K562 (cell line): ENCODE results near the gene PPL. TPM values are rescaled to one million over a fixed set of nuclear protein-coding genes. Genes with fewer than 3 reads are reported as not detected.

Source experiments
- ATAC-seq: fragments of 200-7000 bp; cut with Tn5 transposase; 3 replicates; pipeline ENCODE4 v1.9.1; 2020; ENCODE audit warnings: moderate library complexity
- BruUV-seq: library from RNA; stranded (reverse); fragments of 400-500 nt; replicated peaks from 2 replicates; lab custom pipeline; 2021; lab: Mats Ljungman, UMichigan
- CTCF ChIA-PET: fragments of 300-600 bp; formaldehyde crosslinking; extraction: SDS; loops from one replicate; lab custom pipeline; 2021; ENCODE audit warnings: low intra/inter-chr PET ratio; lab: Yijun Ruan, JAX
- POLR2A ChIA-PET: fragments of 300-600, 350-650 bp; sonication (Branson Sonifier 250); formaldehyde crosslinking; extraction: SDS; loops from one replicate; lab custom pipeline; 2021; ENCODE audit warnings: antibody characterized with exemption, inconsistent platforms; lab: Yijun Ruan, JAX
- DNase-seq, 4 experiments: peaks; one replicate each; pipeline versions ENCODE4 v3.0.0 to v3.0.0-alpha.2; 2011 to 2018; ENCODE audit warnings: low spot score in 3 of 4, mixed read lengths in 3 of 4; ENCODE audit errors: extremely low read depth in 1 of 4
- FAIRE-seq: peaks from 2 replicates; lab custom pipeline; 2011; peaks lifted over from hg19 to GRCh38; lab: Jason Lieb, UNC
- H2AFZ ChIP-seq: 2 replicates; pipeline ENCODE4 v1.6.0; 2011; ENCODE audit warnings: low read depth, low read length, control low read depth, inconsistent platforms
- H3K27ac ChIP-seq: fragments of 200-600 bp; 3 replicates; pipeline ENCODE4 v1.8.0; 2011; ENCODE audit warnings: low read depth, mild to moderate bottlenecking, control low read depth, inconsistent platforms, low read length, moderate library complexity, mixed read lengths; ENCODE audit errors: extremely low read depth
- H3K27me3 ChIP-seq, 2 experiments: fragments of 300-600 bp in 1 of 2; 2 replicates in 1 of 2; 3 replicates in 1 of 2; pipeline versions ENCODE4 v1.6.0 to v1.8.0; 2011; ENCODE audit warnings: inconsistent platforms in 2 of 2, low read length in 2 of 2, mild to moderate bottlenecking in 1 of 2, mixed read lengths in 1 of 2, moderate library complexity in 1 of 2; ENCODE audit not compliant: control insufficient read depth in 2 of 2, insufficient read depth in 2 of 2
- H3K36me3 ChIP-seq: fragments of 300-600 bp; 3 replicates; pipeline ENCODE4 v1.8.0; 2011; ENCODE audit warnings: mild to moderate bottlenecking, low read length, inconsistent platforms; ENCODE audit not compliant: control insufficient read depth, insufficient read depth
- H3K4me1 ChIP-seq, 2 experiments: fragments of 200-600 bp in 1 of 2; replicated peaks in 1 of 2; 2 replicates in 1 of 2; 3 replicates in 1 of 2; pipeline versions ENCODE4 v1.5.1 to v1.8.0; 2011; ENCODE audit warnings: inconsistent platforms in 2 of 2, low read length in 2 of 2, mild to moderate bottlenecking in 1 of 2, mixed read lengths in 1 of 2, moderate library complexity in 1 of 2; ENCODE audit not compliant: control insufficient read depth in 2 of 2, insufficient read depth in 2 of 2
- H3K4me2 ChIP-seq: 2 replicates; pipeline ENCODE4 v1.6.1; 2011; ENCODE audit warnings: low read length, control low read depth, inconsistent platforms, mixed read lengths; ENCODE audit not compliant: insufficient read depth
- H3K4me3 ChIP-seq: fragments of 200-600 bp; sonication (generic), shearing (Covaris generic); 2 replicates; pipeline ENCODE4 v1.5.1; 2016; ENCODE audit warnings: control low read depth, inconsistent platforms
- H3K79me2 ChIP-seq: fragments of 200-600 bp; 3 replicates; pipeline ENCODE4 v1.8.0; 2011; ENCODE audit warnings: low read length, inconsistent platforms; ENCODE audit not compliant: control insufficient read depth, insufficient read depth
- H3K9ac ChIP-seq, 2 experiments: 2 replicates each; pipeline versions ENCODE4 v1.6.0 to v1.6.1; 2011; ENCODE audit warnings: low read depth in 2 of 2, low read length in 2 of 2, control low read depth in 1 of 2, inconsistent platforms in 1 of 2, mild to moderate bottlenecking in 1 of 2, mixed read lengths in 1 of 2; ENCODE audit not compliant: insufficient read depth in 1 of 2
- H3K9me1 ChIP-seq: one replicate; pipeline ENCODE4 v1.6.0; 2011; ENCODE audit warnings: inconsistent platforms, mild to moderate bottlenecking, low read length, moderate library complexity; ENCODE audit not compliant: control insufficient read depth, insufficient read depth
- H3K9me3 ChIP-seq: replicated peaks from 2 replicates; pipeline ENCODE4 v1.5.1; 2011; ENCODE audit warnings: low read depth, low read length, inconsistent platforms; ENCODE audit not compliant: control insufficient read depth, insufficient read depth
- H4K20me1 ChIP-seq: replicated peaks from 2 replicates; pipeline ENCODE4 v1.6.1; 2011; ENCODE audit warnings: low read length, inconsistent platforms, mixed read lengths; ENCODE audit not compliant: control insufficient read depth, insufficient read depth
- ARHGAP35 ChIP-seq: fragments of 450-650 bp; IDR thresholded peaks from 2 replicates; pipeline ENCODE4 v1.6.1; 2018; ENCODE audit not compliant: partially characterized antibody
- BDP1 ChIP-seq: IDR thresholded peaks from 3 replicates; pipeline ENCODE4 v1.6.1; 2011; ENCODE audit not compliant: insufficient read length, insufficient read depth
- ERF ChIP-seq: fragments of 450-650 bp; formaldehyde crosslinking; IDR thresholded peaks from 2 replicates; pipeline ENCODE4 v1.4.0; 2020; ENCODE audit warnings: mild to moderate bottlenecking, mixed read lengths
- HMGN3 ChIP-seq: IDR thresholded peaks from 2 replicates; pipeline ENCODE4 v1.6.1; 2011; ENCODE audit warnings: borderline replicate concordance, low read depth, mild to moderate bottlenecking, mixed read lengths, low read length; ENCODE audit not compliant: insufficient read length; ENCODE audit errors: extremely low read depth
- HNRNPUL1 ChIP-seq: fragments of 200-400 bp; formaldehyde crosslinking; IDR thresholded peaks from 2 replicates; pipeline ENCODE4 v1.6.1; 2017; ENCODE audit warnings: low read length
- SRF ChIP-seq, 2 experiments: fragments of 250-450, 450-650 bp in 1 of 2; sonication (Bioruptor Pico) in 1 of 2; sonication (generic) in 1 of 2; formaldehyde crosslinking; IDR thresholded peaks; 2 replicates each; pipeline versions ENCODE4 v1.5.0 to v1.5.1; 2020 to 2022; ENCODE audit warnings: mild to moderate bottlenecking in 1 of 2, missing genetic modification reagents in 1 of 2
- ZC3H11A ChIP-seq: IDR thresholded peaks from 2 replicates; pipeline ENCODE4 v1.6.1; 2012; ENCODE audit warnings: low read depth, low read length, improper control_type of control experiment
- ZNF778 ChIP-seq: fragments of 450-650 bp; formaldehyde crosslinking; IDR thresholded peaks from 2 replicates; pipeline ENCODE4 v1.4.0; 2020; ENCODE audit warnings: mild to moderate bottlenecking, moderate library complexity
- ZNF785 ChIP-seq: fragments of 250-450 bp; sonication (Bioruptor Pico); IDR thresholded peaks from 2 replicates; pipeline ENCODE4 v1.4.0; 2020; ENCODE audit warnings: mild to moderate bottlenecking
- WGBS: fragments of 100-300 bp; shearing (Covaris generic); methylation state at CpG from one replicate; pipeline ENCODE4 v1.1.6; 2016; ENCODE audit warnings: low coverage, mixed read lengths; ENCODE audit not compliant: insufficient coverage; ENCODE audit errors: missing lambda C conversion rate; 5-methylcytosine and 5-hydroxymethylcytosine counted together
- in situ Hi-C: fragments of 300-500 bp; cut with MboI; formaldehyde crosslinking; loops from 4 replicates; pipeline ENCODE4 v1.15.0; 2018; ENCODE audit warnings: inconsistent platforms, mixed read lengths
- intact Hi-C: fragments of 100-400 bp; cut with micrococcal nuclease; formaldehyde crosslinking; loops from 2 replicates; pipeline ENCODE4 v1.14.2; 2022
- polyA plus RNA-seq, 8 experiments: library from polyadenylated mRNA; depleted of rRNA in 4 of 8; stranded (reverse) in 5 of 8; unstranded in 3 of 8; fragments of >200 nt; fragmentation: Nextera tagmentation in 2 of 8; fragmentation: Illumina TruSeq in 1 of 8; extraction: Ambion mirVana in 2 of 8; extraction: Trizol in 1 of 8; gene quantifications; 2 replicates each; pipeline versions ENCODE4 v1.2.1 to v1.2.3, GENCODE V29; 2011 to 2014; ENCODE audit warnings: inconsistent platforms in 1 of 8, missing spikeins in 1 of 8
- total RNA-seq, 7 experiments: library from RNA; depleted of rRNA in 6 of 7; stranded (reverse); fragments of >200 nt in 6 of 7; fragmentation: Illumina TruSeq in 2 of 7; extraction: Trizol in 2 of 7; gene quantifications; 2 replicates each; pipeline versions ENCODE4 v1.2.1 to v1.2.3, GENCODE V29; 2011 to 2021; ENCODE audit warnings: low replicate concordance in 1 of 7
- TF ChIP-seq, protein P1 (sequence below): sonication (generic); formaldehyde crosslinking; IDR thresholded peaks from 2 replicates; pipeline ENCODE4 v1.9.0; 2022; ENCODE audit warnings: mild to moderate bottlenecking, missing genetic modification reagents
- TF ChIP-seq, protein P2 (sequence below): sonication (generic); formaldehyde crosslinking; IDR thresholded peaks from 2 replicates; pipeline ENCODE4 v1.8.0; 2022; ENCODE audit warnings: missing genetic modification reagents, mild to moderate bottlenecking, moderate library complexity, borderline replicate concordance

PPL gene
- total and polyA plus RNA-seq, 9 of the 15 experiments (the other 6 are each of a cell fraction or from before 2014, with no cell fraction given): 0.01 to 0.15 (median 0.07) TPM; not detected in 3

DNA sequence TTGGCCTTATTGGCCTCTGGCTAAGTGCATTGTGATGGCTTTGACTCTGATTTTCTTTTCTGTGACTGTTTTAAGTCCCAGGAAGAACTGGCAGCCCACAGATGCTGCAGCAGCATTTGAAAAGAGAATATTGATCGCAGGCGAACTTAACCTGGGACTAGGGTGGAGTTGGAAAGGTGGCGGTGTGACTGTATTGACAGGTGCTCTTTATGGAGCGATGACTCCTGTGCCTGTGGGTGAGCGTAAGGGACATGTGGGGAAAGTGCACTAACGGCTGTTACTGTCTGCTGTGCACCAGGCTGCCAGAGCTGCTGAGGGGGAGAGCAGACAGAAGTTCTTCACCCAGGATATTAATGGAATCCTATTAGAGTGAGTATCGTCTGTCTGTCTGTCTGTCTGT is 68.4 kb downstream of the PPL start (continued):
- TF ChIP-seq, protein P1, sequence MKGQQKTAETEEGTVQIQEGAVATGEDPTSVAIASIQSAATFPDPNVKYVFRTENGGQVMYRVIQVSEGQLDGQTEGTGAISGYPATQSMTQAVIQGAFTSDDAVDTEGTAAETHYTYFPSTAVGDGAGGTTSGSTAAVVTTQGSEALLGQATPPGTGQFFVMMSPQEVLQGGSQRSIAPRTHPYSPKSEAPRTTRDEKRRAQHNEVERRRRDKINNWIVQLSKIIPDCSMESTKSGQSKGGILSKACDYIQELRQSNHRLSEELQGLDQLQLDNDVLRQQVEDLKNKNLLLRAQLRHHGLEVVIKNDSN (CRISPR knock-in tag): no peak
- TF ChIP-seq ZC3H11A: no peak
- TF ChIP-seq, all 486 proteins: peak for 0

DNA sequence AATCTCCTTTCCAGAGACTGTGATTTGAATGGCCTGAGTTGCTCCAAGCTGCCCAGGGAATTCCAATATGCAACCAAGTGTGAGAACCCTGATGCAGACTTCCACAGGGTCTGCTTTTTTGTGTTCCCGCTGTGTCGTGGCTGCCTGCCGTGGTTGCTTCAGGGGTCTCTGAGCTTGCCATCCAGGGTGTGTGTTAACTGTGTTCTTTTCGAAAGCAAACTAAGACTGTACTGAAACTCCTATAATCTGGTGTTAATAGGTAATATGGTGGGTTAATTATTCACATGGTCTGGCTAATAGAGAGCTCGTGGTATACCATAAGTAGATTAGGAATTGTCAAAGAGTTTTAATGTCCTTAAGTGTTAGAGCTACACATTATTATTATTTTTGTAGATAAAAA is 68.9 kb downstream of the PPL start:
- intact Hi-C loops: no loop called here
- BruUV-seq: no TSS peak

More for the DNA sequence above, 68.9 kb downstream of the PPL start:
- H2AFZ ChIP-seq: no peak overlapping the region
- TF ChIP-seq SRF (CRISPR knock-in tag; IDR thresholded peaks at IDR 0.05): no peak
- TF ChIP-seq ZNF778 (CRISPR knock-in tag): no peak
- TF ChIP-seq HMGN3: no peak
- TF ChIP-seq, protein P2, sequence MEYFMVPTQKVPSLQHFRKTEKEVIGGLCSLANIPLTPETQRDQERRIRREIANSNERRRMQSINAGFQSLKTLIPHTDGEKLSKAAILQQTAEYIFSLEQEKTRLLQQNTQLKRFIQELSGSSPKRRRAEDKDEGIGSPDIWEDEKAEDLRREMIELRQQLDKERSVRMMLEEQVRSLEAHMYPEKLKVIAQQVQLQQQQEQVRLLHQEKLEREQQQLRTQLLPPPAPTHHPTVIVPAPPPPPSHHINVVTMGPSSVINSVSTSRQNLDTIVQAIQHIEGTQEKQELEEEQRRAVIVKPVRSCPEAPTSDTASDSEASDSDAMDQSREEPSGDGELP (CRISPR knock-in tag): no peak
- TF ChIP-seq HNRNPUL1: no peak
- no peak for TF ChIP-seq ERF (CRISPR knock-in tag)
- no peak for TF ChIP-seq BDP1
- no peak for TF ChIP-seq ZNF785 (CRISPR knock-in tag)
- no peak for TF ChIP-seq ARHGAP35
- TF ChIP-seq, all 486 proteins: peak for 0
- no peaks in the 10 kb centered on the region for H3K4me1 ChIP-seq
- in situ Hi-C loops: no loop called here
- 97% methylated on average over 5 of the region's 5 CpGs for WGBS
- DNase-seq (no peak), ATAC-seq (no peak), FAIRE-seq (no peak)
- H3K4me3 ChIP-seq: no peak overlapping the region
- no peak overlapping the region for H3K27ac ChIP-seq
- peaks cover 43% of the 10 kb centered on the region for H3K79me2 ChIP-seq
- H3K9me1 ChIP-seq: peaks cover 5% of the 10 kb centered on the region
- H4K20me1 ChIP-seq: peaks cover 34% of the 10 kb centered on the region
- no peaks in the 10 kb centered on the region for H3K9me3 ChIP-seq
- CTCF ChIA-PET: no interaction called here
- POLR2A ChIA-PET: interaction anchor here (0.6 to 2.3 kb wide), 4 partner anchors 8 to 50 kb away, joined by 3 to 7 read pairs (median 3); partner anchors contain the start of genes GLYR1 and UBN1
- H3K27me3 ChIP-seq: no peaks in the 10 kb centered on the region
- H3K4me2 ChIP-seq: no peak overlapping the region
- H3K9ac ChIP-seq: no peak overlapping the region
- peaks cover 81% of the 10 kb centered on the region for H3K36me3 ChIP-seq
